ENCODE results near the gene COL5A3.

Gene COL5A3

DNA sequence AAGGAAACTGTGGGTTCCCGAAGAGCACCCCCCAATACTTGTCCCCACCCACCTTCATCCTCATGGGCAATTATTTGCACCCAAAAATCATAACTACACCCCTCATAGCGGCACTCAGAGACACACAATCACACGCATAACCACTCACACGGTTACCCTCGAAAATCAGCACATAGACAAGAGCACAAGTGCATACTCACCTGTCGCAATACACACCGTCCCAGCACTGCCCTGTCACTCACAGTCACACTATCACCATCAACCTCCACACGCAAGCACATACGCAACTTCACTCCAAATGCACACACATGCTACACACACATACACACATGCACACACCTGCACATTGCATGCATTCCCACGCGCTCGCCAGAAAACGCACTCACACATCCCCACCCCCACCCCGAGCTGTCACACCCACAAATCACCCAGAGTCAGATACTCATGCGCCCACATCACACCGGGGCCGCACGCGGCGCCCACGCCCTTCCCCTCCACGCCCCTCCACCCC is 535 bp downstream of the COL5A3 start:
- DNase-seq = no peak

DNA sequence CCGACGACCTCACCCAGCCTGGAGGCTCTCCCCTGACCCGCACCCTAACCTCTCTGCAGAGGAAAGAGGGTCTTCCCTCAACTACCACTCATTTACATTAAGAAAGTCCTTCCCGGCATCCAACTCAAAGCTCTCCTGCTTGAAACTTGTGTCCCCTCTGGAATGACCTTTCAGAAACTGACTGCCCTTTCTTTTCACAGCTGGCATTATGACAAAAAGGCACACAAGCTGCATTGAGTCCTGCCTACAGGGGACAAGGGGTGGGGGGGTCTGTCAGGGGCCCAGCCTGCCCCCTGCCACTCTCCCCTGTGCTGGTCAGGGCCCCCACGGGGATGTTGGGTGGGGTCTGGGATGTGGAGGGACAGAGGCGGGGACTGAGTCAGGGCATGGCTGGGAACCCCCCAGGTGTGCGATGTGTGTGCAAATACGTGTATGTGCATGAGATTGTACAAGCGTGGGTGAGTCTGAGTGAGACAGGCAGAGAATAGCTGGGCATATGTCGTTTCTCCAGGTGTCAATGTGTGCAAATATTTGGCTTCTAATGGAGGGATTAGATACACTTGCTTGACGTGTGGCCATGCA is 2.0 kb downstream of the COL5A3 start:
- no peak for DNase-seq

DNA sequence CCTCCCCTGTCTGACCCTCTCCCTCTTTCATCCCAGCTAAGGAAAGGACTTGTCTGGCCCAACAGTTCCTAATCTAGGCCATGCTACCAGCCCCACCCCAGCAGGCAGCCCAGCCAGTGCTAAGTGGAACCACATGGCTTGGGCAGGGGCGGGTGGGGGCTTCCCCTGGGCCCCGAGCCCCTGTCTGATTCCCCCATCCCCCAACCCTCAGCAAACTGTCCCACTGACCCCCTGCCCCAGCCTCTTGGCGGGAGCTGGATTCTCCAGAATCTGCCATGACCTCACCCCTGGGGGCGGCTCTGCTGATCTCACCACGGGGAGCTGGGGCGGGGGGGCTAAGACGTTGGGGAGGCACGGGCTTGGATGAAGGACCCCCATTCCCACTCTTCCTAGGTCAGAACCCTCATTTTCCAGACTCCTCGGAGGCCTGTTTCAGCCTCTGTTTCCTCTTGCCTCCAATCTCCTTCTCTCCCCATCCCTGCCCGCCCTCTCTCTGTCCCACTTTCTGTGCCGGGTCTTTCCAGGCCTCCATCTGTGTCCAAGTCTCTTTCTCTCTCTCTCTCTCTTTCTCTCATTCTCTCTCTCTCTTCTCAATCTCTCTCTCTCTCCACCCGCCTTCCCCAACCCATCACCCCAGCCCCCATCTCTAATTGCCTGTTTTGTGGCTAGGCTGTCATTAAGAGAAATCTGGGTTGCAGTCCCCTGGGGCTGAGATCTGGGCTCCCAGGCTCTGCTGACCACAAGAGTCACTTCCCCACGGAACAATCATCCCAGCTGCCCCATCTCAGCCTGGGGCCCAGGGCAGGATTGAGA is 2.7 kb downstream of the COL5A3 start:
- no peak for DNase-seq

DNA sequence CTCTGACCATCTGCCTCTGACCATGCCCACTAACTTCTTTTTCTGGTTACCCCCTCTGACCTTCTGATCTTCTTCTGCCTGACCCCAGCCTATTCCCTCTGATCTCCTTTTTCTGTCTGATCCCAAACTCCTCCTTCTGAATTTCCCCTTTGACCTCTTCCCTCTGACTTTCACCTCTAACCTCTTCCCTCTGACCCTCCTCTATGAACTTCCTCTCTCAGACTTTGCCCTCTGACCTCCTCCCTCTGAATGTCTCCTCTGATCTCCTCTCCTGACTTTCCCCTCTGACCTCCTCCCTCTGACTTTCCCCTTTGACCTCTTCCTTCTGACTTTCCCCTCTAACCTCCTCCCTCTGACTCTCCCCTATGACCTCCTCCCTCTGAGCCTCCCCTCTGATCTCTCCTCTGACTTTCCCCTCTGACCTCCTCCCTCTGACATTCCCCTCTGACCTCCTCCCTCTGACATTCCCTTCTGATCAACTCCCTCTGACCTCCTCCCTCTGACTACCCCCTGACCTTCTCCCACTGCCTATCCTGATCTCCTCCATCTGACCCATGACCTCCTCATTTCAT is 3.5 kb downstream of the COL5A3 start:
- no peak for DNase-seq

DNA sequence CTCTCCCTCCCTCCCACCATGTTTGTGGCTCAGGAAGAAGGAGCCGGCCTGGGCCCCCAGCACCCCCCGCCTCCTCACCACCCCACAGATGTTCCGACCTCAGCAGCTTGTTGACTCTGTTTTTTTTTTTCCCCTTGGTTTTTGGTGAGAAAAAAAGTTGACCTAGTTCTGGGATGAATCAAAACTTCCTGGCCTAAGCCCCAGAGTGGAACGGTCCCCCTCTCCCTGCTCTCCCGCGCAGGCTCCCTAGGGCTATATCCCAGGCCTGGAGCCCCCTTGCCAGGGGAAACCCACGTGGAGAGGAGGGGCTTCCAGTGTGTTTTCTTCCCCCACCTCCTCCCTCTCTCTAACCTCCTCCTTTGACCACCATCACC is 4.0 kb downstream of the COL5A3 start:
- DNase-seq = no peak

DNA sequence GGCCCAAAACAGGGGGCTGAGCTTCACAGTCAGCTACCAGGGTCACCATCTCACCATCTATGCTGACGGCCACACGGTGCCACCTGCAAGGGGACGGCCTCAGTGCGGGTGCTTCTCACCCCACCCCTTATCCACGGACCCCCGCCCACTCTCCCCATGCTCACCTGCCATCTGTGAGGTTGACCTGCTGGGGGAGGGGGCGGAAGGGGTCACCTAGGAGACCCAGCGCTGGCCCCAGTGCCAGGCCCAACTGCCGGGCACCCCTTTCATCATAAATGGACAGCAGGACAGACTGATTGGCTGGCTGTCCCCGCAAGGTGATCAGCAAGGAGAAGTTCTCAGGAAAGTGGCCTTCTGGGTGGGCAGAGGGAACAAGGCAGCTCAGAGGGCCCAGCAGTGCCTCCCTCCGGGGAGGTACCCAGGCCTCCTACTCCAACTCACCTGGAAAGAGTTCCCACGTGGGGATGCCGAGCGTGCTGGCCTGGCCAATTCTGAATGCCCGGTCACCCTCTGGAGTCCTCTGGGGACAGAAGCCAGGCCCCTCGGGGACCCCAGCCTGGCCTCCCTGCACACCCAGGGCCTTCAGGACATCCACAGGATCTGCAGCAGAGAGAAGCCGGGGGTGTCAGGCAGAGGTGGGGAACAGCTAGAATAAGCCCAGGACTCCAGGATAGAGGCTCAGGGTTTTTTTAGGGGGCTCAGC is 4.5 kb downstream of the COL5A3 start:
- DNase-seq = no peak

DNA sequence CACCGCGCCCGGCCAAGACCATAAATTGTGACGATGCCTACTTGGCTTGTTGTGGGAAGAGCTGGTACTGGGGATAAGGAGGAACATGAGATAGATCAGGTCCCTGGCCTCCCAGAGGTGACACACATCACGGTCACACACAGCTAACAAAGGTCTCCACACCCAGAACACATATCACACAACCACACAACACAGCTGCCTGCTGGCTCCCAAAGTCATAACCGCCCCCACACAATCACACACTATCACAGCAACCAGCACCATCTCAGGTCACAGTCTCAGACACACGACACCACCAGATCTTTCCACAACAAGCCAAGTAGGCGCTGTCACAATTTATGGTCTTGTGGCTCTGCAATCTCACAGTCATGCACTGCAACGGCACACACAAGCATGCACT is 5.7 kb downstream of the COL5A3 start:
- DNase-seq = no peak

DNA sequence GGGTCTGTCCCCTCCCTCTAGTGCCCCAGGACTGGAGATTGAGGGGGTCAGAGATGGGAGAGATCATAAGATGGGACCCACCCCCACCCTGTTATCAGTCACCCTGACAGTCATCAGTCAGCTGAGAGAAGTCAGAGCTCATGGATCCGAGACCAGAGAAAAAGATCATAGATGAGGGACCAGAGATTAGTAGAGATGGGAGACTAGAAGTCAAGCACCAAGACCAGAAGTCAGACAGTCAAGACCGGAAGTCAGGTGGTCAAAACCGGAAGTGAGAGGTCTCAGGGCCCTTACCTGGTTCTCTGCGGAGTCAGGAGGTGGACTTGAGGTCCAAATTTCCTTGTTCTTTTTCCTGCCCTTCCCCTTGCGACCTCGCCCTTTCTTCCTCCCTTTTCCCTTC is 7.0 kb downstream of the COL5A3 start:
- no peak for DNase-seq

DNA sequence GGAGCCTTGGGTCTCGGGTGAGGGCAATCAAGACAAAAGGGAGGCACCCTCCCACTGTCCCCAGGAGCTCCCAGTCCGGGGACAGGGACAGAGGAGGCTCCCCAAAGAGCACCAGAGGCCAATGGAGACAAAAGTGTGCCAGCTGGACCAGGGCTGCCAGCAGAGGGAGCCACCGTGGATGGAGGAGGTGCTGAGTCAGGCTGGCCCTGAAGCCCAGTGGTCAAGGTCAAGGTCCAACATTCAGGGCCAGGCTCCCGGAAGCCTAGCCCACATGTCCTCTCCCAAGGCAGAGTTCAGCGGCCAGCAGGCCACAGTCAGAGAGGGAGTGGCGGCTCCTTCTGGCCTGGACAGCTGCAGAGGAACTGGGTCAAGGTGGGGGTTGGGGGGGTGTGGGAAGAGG is 8.4 kb downstream of the COL5A3 start:
- no peak for DNase-seq

DNA sequence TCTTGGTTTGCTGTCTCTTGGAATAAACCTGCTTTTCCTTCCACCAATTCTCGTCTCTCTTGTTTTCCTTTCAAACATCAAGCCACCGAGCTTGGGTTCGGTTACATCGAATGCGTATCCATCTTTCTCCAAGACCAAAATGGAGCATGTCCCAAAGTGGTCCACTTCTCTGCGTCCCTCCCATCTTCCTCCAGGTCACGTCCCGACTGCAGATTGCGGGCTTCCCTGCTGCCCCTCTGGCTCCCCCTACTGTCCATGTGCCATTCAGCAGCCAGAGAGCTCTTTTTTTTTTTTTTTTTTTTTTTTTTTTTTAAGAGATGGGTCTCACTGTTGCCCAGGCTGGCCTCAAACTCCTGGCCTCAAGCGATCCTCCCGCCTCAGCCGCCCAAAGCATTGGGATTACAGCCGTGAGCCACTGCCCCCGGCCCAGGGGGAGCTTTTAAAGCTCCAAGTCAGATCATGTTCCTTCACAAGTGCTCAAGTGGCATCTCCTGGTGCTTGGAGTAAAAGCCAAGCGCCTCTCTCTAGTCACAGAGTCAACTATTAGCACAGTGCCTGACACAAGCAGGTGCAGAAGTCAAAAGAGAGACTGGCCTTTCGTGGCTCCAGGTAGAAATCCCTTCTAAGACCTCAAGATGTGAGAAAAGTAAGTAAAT is 10.0 kb downstream of the COL5A3 start:
- DNase-seq = no peak

DNA sequence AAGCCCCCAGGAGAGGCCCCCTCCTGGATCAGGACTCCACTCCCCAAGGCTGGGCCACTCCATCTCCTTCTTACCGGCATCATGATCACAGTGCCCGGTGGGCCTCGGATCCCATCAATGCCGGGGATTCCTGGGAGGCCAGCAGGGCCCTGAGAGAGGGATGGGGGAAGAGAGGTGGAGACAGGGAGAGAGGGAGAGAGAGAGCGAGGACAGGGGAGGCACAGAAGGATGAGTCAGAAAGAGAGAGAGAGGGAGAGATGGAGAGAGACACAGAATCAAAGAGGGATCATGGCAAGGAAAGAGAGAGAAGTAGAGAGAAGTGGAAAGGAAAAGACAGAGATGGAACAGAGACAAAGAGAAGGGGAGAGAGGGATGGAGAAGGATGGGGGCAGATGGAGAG is 13.8 kb downstream of the COL5A3 start:
- no peak for DNase-seq

DNA sequence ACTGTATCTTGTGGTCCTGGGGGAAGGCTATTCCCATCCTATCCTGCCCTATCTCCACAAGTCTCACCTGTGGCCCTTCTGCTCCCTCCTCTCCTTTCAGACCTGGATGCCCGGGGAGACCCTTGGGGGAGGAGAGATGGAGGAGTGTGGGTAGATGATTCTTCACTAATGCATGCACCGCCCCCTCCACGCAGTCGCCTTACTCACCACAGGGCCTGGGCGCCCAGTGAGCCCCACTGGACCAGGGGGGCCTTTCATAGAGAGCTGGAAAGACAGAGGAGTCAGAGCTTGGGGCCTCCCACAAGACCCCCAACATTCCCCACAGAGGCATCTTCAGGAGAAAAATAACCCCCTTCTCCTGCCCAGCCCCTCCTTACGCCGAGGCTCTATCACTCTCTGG is 14.3 kb downstream of the COL5A3 start:
- no peak for DNase-seq

DNA sequence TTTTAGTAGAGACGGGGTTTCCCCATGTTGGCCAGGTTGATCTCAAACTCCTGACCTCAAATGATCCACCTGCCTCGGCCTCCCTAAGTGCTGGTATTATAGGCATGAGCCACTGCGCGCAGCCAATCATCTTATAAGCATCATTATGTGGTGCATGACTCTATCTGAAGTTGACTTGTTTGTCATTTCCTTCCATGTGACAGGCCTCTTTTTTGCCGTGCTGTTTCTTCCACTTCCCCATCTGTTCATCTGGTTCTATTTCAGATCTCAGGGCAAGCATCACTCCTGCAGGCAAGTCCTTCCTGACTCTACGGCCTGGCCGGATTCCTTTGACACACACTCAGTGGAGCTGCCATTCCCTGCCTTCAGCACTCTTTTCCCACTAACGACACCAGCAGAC is 15.2 kb downstream of the COL5A3 start:
- no peak for DNase-seq

DNA sequence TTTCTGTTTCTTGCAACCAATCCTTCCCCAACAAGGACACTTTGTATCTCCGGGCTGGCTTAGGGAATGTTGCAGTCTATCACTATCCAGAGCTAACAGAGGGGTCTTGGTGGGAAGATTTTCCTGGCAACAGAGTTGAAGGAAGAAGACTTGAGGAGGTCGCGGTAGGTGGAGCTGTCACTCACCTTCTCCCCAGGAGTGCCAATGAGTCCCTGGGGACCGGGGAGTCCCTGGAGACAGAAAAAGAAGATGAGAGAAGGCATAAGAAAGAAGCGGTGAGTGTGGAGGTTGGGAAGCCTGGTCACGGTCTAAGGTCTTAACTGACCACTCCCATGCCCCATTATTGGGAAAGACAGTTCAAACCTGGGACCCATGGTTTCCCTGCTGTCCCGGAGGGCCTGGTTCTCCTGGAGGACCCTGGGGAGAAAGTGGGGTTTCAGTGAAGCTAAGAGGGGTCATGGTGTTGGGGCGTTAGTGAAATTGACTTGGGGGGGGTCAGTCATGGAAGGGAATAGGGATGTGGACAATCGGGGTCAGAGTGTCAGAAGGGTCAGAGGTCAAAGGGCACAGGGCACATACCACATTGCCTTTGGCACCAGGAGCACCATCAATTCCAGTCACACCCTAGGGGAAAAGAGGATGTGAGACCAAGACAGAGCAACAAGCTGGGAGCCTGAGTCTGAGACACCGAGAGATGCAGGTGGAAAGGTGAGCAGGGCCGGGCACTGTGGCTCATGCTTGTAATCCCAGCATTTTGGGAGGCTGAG is 18.7 kb downstream of the COL5A3 start:
- no peak for DNase-seq

DNA sequence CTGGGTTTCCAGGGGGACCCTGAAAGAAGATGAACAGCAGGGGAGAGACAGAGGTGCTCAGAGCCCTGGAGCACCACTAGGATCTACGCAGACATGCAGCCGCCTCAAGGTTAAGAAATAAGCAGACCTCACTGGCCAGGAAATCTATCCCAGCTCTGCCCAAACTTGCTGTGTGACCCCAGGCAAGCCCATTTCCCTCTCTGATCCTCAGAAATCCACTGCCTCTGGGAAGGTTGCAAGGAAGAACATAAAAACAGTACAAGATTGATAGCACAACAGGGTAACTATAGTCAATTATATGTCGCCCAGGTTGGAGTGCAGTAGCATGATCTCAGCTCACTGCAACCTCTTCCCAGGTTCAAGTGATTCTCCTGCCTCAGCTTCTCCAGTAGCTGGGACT is 20.8 kb downstream of the COL5A3 start:
- DNase-seq = no peak

DNA sequence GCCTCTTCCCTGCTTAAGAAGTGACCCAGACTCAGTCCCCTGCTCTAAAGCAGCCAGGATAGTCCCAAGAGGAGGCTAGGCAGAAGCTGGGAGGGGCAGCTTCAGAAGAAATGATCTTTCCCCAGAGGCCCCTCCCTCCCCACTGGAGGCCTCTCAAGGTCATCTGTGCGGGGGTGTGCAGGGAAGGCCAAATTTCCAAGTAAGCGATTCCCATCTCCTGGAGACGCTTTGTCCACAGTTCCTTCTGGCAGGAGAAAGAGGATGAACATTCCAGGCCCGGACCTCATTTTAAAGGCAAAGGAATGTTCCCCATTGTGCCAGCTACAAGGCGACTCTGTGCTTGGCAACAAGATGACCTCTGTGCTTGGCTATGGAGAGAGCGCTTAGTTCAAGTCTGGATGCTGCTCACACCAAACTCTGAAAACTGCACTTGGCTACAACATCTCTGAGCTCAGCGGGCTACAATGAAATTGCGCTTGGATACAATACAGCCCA is 23.5 kb downstream of the COL5A3 start:
- no peak for DNase-seq

DNA sequence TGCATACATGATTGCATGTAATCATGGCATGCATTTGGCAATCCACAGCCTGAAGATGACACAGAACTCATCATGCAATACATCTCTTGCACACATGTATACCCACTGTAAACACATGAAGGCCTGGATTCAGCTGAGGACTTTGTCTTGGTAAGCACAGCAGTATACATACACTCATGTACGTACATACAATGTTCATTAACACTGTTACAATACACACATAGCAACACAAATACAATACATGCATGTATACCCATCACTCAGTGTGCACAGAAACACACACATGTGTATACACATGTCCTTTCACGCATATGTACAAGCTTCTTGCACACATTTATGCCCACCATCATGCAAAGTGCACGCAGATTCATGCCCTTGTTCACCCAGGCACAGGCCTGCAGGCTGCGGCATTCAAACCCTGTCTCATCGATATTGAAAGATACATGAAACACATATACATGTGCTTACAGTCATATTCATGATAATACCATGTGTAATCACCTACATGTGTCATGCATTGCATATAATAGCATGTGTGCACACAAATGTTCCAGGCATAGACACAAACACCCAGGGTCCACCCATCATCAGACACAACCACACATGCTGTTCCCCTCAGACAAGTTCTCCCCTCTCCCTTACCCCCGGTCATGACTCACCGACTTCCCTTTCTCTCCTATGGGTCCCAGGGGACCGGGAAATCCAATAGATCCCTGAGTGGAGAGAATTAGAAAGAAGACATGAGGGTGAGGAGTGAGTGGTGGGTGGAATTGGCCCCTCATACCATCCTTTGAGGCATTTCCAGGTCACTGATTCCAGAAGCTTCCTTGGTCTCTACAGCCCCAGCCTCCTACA is 28.7 kb downstream of the COL5A3 start:
- no peak for DNase-seq

DNA sequence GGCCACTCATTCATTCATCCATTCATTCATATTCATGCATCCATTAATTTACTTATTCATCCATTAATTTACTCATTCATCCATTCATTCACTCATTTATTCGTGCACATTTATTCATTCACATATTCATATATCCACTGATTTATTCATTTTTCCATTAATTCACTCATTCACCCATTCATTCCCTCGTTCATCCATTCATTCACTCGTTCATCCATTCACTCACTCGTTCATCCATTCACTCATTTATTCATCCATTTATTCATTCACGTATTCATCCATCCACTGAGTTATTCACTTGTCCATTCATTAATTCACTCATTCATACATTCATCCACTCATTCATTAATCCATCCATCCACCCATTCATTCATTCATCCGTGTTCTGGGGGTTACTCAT is 38.2 kb downstream of the COL5A3 start:
- DNase-seq = no peak

DNA sequence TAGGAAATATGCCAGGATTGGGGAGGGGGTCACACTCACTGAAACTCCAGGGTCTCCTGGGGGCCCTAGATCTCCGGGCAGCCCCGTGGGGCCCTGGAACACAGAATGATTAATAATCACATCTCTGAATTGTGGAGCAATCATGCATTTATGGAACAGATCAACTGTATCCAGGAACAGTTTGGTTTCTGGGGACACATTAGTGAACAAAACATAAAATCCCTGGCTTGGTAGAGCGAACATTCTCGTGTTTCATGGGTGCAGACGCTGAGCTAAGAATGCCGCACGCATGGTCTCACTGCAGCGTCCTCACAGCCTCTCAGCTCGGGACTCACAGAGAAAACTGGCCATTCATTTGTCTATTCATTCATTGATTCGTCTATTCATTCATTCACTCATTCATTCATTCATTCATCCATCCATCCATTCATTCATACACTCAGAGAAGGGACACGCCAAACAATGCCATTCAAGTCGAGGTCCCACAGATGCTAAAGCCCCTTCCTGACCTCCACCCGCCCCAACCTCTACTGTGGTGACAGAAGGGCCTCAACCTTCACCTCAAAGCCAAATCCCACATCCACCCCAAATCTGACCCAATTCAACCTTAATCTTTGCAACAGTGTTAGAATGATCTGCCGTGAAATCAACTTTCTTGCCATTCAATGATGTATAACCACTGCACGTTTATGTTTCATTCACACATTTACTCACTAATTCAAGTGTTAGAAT is 39.0 kb downstream of the COL5A3 start:
- no peak for DNase-seq

DNA sequence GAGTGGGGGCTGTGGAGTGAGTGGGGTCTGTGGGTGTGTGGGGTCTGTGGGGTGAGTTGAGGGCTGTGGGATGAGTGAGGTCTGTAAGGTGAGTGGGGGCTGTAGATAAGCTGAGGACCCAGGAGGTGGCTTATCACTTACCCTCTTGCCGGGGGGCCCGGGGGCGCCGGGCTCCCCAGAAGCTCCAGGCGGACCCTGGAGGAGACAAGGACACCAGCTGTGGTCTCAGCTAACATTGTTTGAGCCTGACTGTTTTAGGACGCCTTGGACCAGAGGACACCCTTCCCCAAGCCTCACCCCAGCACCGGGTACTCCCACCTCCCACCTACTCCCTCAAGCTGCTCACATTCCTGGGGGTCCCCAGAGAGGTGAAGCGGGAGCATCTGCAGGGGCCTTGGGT is 39.8 kb downstream of the COL5A3 start:
- no peak for DNase-seq

DNA sequence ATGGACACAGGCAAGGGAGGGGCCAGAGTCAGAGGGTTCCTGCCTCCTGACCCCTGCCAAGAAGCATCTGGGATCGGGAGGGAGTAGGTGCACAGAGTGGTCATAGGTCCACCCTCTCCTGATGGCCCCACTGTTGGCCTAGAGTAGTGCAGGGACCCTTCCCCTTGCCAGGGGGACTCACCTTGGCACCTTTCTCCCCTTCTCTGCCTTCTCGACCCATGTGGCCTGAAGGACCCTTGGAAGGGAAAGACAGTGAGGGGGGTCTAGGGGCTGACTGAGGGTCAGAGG is 40.7 kb downstream of the COL5A3 start:
- no peak for DNase-seq

Data from NCI-H187 treated with DMSO at 0.1 percent for 48 hours (cell line).